Neural progenitor cell (in vitro differentiated cells): Measurements from ENCODE around the gene MAD2L2. TPM values are rescaled to one million over a fixed set of nuclear protein-coding genes. Genes with fewer than 3 reads are reported as not detected.

ENCODE experiments used
- DNase-seq: peaks from one replicate; pipeline ENCODE4 v3.0.0-alpha.2; 2016; ENCODE audit warnings: low spot score
- H2AFZ ChIP-seq: fragments of 200-600 bp; sonication (generic); replicated peaks from 2 replicates; pipeline ENCODE4 v1.6.1; 2016; ENCODE audit warnings: antibody characterized with exemption
- H3F3A ChIP-seq: fragments of 200-600 bp; sonication (generic); 2 replicates; pipeline ENCODE4 v1.6.1; 2016; ENCODE audit warnings: antibody characterized with exemption, low read depth
- H3K27ac ChIP-seq: fragments of 200-600 bp; sonication (generic); 2 replicates; pipeline ENCODE4 v1.5.1; 2016; ENCODE audit warnings: mild to moderate bottlenecking
- H3K27me3 ChIP-seq: fragments of 200-600 bp; sonication (generic); 2 replicates; pipeline ENCODE4 v1.6.1; 2016; ENCODE audit warnings: mild to moderate bottlenecking, moderate library complexity
- H3K36me3 ChIP-seq: fragments of 200-600 bp; sonication (generic); 2 replicates; pipeline ENCODE4 v1.5.1; 2016
- H3K4me1 ChIP-seq: fragments of 200-600 bp; sonication (generic); 2 replicates; pipeline ENCODE4 v1.6.1; 2016; ENCODE audit warnings: mixed run types
- H3K4me2 ChIP-seq: fragments of 200-600 bp; sonication (generic); 2 replicates; pipeline ENCODE4 v1.6.1; 2016
- H3K4me3 ChIP-seq: fragments of 200-600 bp; sonication (generic); 2 replicates; pipeline ENCODE4 v1.5.1; 2016
- H3K79me2 ChIP-seq: fragments of 200-600 bp; sonication (generic); 2 replicates; pipeline ENCODE4 v1.6.1; 2016; ENCODE audit warnings: low read depth
- H3K9ac ChIP-seq: fragments of 200-600 bp; sonication (generic); 2 replicates; pipeline ENCODE4 v1.6.1; 2016
- H3K9me3 ChIP-seq: fragments of 200-600 bp; sonication (generic); 2 replicates; pipeline ENCODE4 v1.5.1; 2016; ENCODE audit warnings: low read depth
- H4K20me1 ChIP-seq: fragments of 200-600 bp; sonication (generic); 2 replicates; pipeline ENCODE4 v1.6.1; 2016; ENCODE audit warnings: low read depth
- H3K27ac Mint-ChIP-seq: 3 replicates; pipeline ENCODE4 v1.8.0; 2021; ENCODE audit warnings: mixed read lengths
- H3K27me3 Mint-ChIP-seq: 2 replicates; pipeline ENCODE4 v1.8.0; 2022; ENCODE audit warnings: low read depth, mild to moderate bottlenecking, inconsistent platforms, moderate library complexity, mixed read lengths; ENCODE audit not compliant: insufficient read depth
- H3K36me3 Mint-ChIP-seq: 3 replicates; pipeline ENCODE4 v1.8.0; 2021; ENCODE audit warnings: mixed read lengths
- H3K4me1 Mint-ChIP-seq: 3 replicates; pipeline ENCODE4 v1.8.0; 2021; ENCODE audit warnings: mixed read lengths
- H3K4me3 Mint-ChIP-seq: 3 replicates; pipeline ENCODE4 v1.8.0; 2021; ENCODE audit warnings: mild to moderate bottlenecking, moderate library complexity, mixed read lengths
- H3K9me3 Mint-ChIP-seq: 3 replicates; pipeline ENCODE4 v1.8.0; 2020; ENCODE audit warnings: mixed read lengths
- CTCF ChIP-seq: fragments of 200-600 bp; sonication (generic); IDR thresholded peaks from 2 replicates; pipeline ENCODE4 v1.5.1; 2017; ENCODE audit warnings: antibody characterized with exemption, mild to moderate bottlenecking
- EZH2 ChIP-seq: fragments of 200-600 bp; sonication (generic); IDR thresholded peaks from 2 replicates; pipeline ENCODE4 v1.6.1; 2017; ENCODE audit warnings: antibody characterized with exemption, mild to moderate bottlenecking, moderate library complexity
- EZH2phosphoT487 ChIP-seq: fragments of 200-600 bp; sonication (generic); IDR thresholded peaks from 2 replicates; pipeline ENCODE4 v1.6.1; 2017; ENCODE audit warnings: antibody characterized with exemption
- total RNA-seq: library from RNA; depleted of rRNA; stranded (reverse); fragments of >200 nt; gene quantifications from 2 replicates; pipeline ENCODE4 v1.2.3, GENCODE V29; 2015; ENCODE audit warnings: low replicate concordance

MAD2L2 gene
- total RNA-seq, 1 donor from 2014 or later = 108 TPM

GRCh38 chr1:11628767-11629166 is 52.2 kb downstream of the MAD2L2 start:
- Histone ChIP-seq H3F3A (no peaks in the 10 kb centered on the region), H3K27ac (no peak overlapping the region), H3K4me1 (no peaks in the 10 kb centered on the region), H3K9ac (no peak overlapping the region), H3K4me2 (no peak overlapping the region), H3K27me3 (no peaks in the 10 kb centered on the region), H3K9me3 (no peaks in the 10 kb centered on the region), H3K79me2 (no peaks in the 10 kb centered on the region), H3K4me3 (no peak overlapping the region), H3K36me3 (no peaks in the 10 kb centered on the region), H2AFZ (no peak overlapping the region), H4K20me1 (no peaks in the 10 kb centered on the region)
- TF ChIP-seq EZH2 (no peak), EZH2phosphoT487 (no peak), CTCF (no peak)
- Mint-ChIP-seq H3K27ac (no peak overlapping the region), H3K4me1 (no peaks in the 10 kb centered on the region), H3K27me3 (peaks cover 19% of the 10 kb centered on the region), H3K9me3 (no peaks in the 10 kb centered on the region), H3K36me3 (no peaks in the 10 kb centered on the region), H3K4me3 (no peak overlapping the region)
- DNase-seq = no peak

GRCh38 chr1:11626551-11626950 is 54.4 kb downstream of the MAD2L2 start:
- H4K20me1 ChIP-seq = no peaks in the 10 kb centered on the region
- Mint-ChIP-seq H3K4me3 (no peak overlapping the region), H3K27me3 (peaks cover 15% of the 10 kb centered on the region), H3K9me3 (no peaks in the 10 kb centered on the region), H3K27ac (no peak overlapping the region), H3K4me1 (no peaks in the 10 kb centered on the region), H3K36me3 (no peaks in the 10 kb centered on the region)
- H3K4me1 ChIP-seq = no peaks in the 10 kb centered on the region
- no peaks in the 10 kb centered on the region for H3K36me3 ChIP-seq
- H3K27ac ChIP-seq = no peak overlapping the region
- no peaks in the 10 kb centered on the region for H3K9me3 ChIP-seq
- no peaks in the 10 kb centered on the region for H3K27me3 ChIP-seq
- H2AFZ ChIP-seq = no peak overlapping the region
- H3K4me2 ChIP-seq = no peak overlapping the region
- no peaks in the 10 kb centered on the region for H3K79me2 ChIP-seq
- DNase-seq = no peak
- TF ChIP-seq CTCF (no peak), EZH2phosphoT487 (no peak), EZH2 (no peak)
- H3F3A ChIP-seq = no peaks in the 10 kb centered on the region
- H3K4me3 ChIP-seq = no peak overlapping the region
- no peak overlapping the region for H3K9ac ChIP-seq

Other genes with a start within 250 kb of the MAD2L2 start
- gene DISP3, start 202.0 kb downstream of the MAD2L2 start, total RNA-seq = 2.0 and 3.4 TPM in 2 replicates
- gene FBXO2, start 26.7 kb downstream of the MAD2L2 start, total RNA-seq = 0.56 and 7.3 TPM in 2 replicates
- 5.3 and 18.2 TPM in 2 replicates for gene FBXO44, start 26.3 kb downstream of the MAD2L2 start, total RNA-seq
- 1.2 and 1.7 TPM in 2 replicates for gene FBXO6, start 16.9 kb downstream of the MAD2L2 start, total RNA-seq
- gene DRAXIN, start 10.6 kb upstream of the MAD2L2 start, total RNA-seq = 27.1 and 31.3 TPM in 2 replicates
- 12.4 and 67.7 TPM in 2 replicates for gene AGTRAP, start 55.0 kb upstream of the MAD2L2 start, total RNA-seq
- gene C1orf167, start 81.0 kb upstream of the MAD2L2 start, total RNA-seq = 0.22 TPM in 1 of 2 replicates, not detected in the other
- 7.0 and 14.3 TPM in 2 replicates for gene MTHFR, start 124.8 kb upstream of the MAD2L2 start, total RNA-seq
- gene CLCN6, start 125.0 kb upstream of the MAD2L2 start, total RNA-seq = 10.3 and 15.6 TPM in 2 replicates
- gene NPPA, start 166.6 kb upstream of the MAD2L2 start, total RNA-seq = not detected in 2 replicates
- not detected in 2 replicates for gene NPPB, start 177.8 kb upstream of the MAD2L2 start, total RNA-seq
- gene KIAA2013, start 245.3 kb upstream of the MAD2L2 start, total RNA-seq = 17.3 and 51.9 TPM in 2 replicates